Measurements from ENCODE around the gene CCDC195. TPM values are rescaled to one million over a fixed set of nuclear protein-coding genes. Genes with fewer than 3 reads are reported as not detected.
"Not testable (repeated sequence)": the region's sequence is repeated elsewhere in the genome, so short reads cannot be mapped to it uniquely, and the experiment has no call there.

CCDC195 gene
- total RNA-seq, 2 donors from 2014 or later: not detected

DNA sequence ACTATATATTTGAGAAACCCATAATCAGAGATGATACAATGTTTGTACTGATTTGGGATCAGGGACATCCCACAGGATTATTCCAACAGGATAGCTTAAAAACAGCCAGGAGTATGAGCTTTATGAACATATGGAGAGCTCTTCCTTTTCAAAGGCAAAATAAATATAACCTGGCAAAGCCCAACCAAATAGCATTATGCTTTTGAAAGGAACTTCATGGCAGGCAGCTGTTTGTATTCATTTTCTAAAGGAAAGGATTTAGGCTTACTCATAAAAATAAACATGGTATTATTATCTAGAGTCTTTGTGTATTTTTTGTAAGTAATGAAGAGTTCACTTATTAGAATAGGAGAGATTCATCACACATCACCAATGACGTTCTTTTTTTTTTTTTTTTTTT lies 44.4 kb downstream of the CCDC195 start:
- Histone ChIP-seq H3K27me3 (no peaks in the 10 kb centered on the region), H3K4me3 (no peak overlapping the region), H3K9ac (ENCODE audit: low read depth in 2 of 2, low read length in 2 of 2) (no peak overlapping the region), H3K4me1 (no peaks in the 10 kb centered on the region), H3K36me3 (no peaks in the 10 kb centered on the region), H3K9me3 (no peaks in the 10 kb centered on the region), H3K27ac (no peak overlapping the region)
- intact Hi-C loops (cut with DNase I): no loop called here
- no peak for DNase-seq
- TF ChIP-seq, protein P1, sequence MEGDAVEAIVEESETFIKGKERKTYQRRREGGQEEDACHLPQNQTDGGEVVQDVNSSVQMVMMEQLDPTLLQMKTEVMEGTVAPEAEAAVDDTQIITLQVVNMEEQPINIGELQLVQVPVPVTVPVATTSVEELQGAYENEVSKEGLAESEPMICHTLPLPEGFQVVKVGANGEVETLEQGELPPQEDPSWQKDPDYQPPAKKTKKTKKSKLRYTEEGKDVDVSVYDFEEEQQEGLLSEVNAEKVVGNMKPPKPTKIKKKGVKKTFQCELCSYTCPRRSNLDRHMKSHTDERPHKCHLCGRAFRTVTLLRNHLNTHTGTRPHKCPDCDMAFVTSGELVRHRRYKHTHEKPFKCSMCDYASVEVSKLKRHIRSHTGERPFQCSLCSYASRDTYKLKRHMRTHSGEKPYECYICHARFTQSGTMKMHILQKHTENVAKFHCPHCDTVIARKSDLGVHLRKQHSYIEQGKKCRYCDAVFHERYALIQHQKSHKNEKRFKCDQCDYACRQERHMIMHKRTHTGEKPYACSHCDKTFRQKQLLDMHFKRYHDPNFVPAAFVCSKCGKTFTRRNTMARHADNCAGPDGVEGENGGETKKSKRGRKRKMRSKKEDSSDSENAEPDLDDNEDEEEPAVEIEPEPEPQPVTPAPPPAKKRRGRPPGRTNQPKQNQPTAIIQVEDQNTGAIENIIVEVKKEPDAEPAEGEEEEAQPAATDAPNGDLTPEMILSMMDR (IDR thresholded peaks at IDR 0.05): no peak

DNA sequence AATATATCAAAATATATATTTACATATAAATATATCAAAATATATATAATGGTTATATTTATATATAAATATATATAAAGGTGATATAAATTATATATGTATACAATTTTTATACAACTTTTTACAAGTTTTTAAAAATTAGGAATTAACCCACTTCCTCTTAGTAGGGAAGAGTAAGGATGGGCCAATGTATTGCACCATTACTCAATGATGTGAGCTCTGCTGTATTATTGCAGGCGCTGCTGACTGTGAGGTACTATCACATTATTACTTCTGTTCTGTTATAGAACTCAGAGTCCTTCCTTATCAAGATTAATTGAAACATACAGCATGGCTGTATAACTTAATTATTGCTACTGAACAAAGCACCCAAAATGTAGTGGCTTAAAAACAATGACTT lies 46.0 kb downstream of the CCDC195 start:
- Histone ChIP-seq H3K27ac (no peak overlapping the region), H3K27me3 (no peaks in the 10 kb centered on the region), H3K4me3 (no peak overlapping the region), H3K9me3 (no peaks in the 10 kb centered on the region), H3K4me1 (no peaks in the 10 kb centered on the region), H3K36me3 (no peaks in the 10 kb centered on the region), H3K9ac (ENCODE audit: low read depth in 2 of 2, low read length in 2 of 2) (no peak overlapping the region)
- TF ChIP-seq, protein P1 (IDR thresholded peaks at IDR 0.05): no peak
- intact Hi-C loops (cut with DNase I): no loop called here
- no peak for DNase-seq

DNA sequence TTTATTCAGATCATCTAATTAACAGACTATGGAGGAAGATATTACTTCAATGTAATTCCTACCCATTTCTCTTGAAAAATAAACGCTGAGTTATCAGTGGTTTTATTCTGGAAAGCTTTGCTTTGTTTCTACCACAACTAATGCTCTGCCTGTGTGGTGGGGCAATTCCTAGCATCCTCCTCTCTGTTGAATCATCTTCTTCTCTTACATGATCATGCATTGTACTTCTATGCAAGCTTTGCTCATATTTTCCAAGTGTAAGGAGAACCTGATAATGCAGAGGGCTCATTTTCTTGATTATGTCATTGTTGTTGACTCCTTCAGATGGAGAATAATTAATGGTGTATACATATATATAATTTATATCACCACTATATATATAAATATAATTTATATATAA lies 46.7 kb downstream of the CCDC195 start:
- Histone ChIP-seq H3K9me3 (no peaks in the 10 kb centered on the region), H3K27ac (no peak overlapping the region), H3K4me3 (no peak overlapping the region), H3K36me3 (no peaks in the 10 kb centered on the region), H3K4me1 (no peaks in the 10 kb centered on the region), H3K27me3 (no peaks in the 10 kb centered on the region), H3K9ac (ENCODE audit: low read depth in 2 of 2, low read length in 2 of 2) (no peak overlapping the region)
- TF ChIP-seq, protein P1 (IDR thresholded peaks at IDR 0.05): no peak
- intact Hi-C loops (cut with DNase I): no loop called here
- no peak for DNase-seq

DNA sequence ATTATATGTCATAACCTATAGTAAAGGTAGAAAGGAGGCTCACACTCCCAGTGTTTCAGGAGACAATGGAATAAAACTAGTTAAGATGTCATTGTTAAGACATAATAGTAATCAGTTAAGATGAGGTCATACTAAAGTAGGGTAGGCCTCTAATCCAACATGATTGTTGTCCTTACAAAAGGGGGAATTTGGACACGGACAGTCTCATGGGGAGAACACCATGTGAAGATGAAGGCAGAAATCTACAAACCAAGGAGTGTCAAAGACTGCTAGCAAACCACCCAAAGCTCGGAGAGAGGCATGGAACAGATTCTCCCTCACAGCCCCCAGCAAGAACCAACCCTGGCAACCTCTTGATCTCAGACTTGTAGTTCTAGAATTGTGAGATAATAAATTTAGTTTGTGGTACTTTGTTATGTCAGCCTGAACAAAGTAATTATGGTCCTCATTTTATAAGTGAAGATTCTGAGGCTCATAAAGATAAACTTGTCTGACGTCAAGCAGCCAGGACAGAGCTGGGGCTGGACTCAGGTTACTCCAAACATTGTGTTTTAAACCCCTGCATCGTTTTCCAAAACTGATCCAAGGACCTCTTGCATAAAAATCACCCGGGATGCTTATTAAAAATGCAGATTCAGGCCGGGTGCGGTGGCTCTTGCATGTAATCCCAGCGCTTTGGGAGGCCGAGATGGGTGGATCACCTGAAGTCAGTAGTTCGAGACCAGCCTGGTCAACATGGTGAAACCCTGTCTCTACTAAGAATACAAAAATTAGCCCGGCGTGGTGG lies 47.8 kb downstream of the CCDC195 start:
- Histone ChIP-seq H3K27ac (no peak overlapping the region), H3K36me3 (no peaks in the 10 kb centered on the region), H3K27me3 (no peaks in the 10 kb centered on the region), H3K4me1 (no peaks in the 10 kb centered on the region), H3K9me3 (no peaks in the 10 kb centered on the region), H3K9ac (ENCODE audit: low read depth in 2 of 2, low read length in 2 of 2) (no peak overlapping the region), H3K4me3 (no peak overlapping the region)
- intact Hi-C loops (cut with DNase I): no loop called here
- no peak for DNase-seq
- TF ChIP-seq, protein P1 (IDR thresholded peaks at IDR 0.05): no peak

DNA sequence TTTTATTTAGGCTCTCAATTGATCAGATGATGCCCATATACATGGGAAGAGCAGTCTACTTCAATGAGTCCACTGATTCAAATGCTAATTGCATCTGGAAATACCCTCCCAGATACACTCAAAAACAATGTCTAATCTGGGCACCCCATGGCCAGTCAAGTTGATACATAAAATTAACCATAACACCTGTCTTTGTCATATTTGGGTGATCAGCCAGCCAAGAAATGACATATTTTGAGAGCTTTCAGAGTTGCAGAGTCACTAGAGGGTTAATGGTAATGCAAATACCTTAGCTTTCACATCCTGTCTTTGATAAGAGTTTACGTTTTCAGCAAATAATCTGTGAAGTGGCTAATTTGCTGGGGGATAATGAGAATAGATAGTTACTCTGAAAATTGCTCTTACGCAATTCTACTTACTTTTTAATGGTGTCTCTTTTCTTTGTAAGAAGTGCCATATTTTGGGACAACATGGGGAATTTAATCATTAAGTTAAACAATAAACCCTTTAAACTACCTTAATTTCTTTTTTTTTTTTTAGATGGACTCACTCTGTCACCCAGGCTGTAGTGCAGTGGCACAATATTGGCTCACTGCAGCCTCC lies 49.1 kb downstream of the CCDC195 start:
- H3K4me3 ChIP-seq: no peak overlapping the region
- no peaks in the 10 kb centered on the region for H3K4me1 ChIP-seq
- no peak overlapping the region for H3K27ac ChIP-seq
- H3K9ac ChIP-seq (ENCODE audit: low read depth in 2 of 2, low read length in 2 of 2): no peak overlapping the region
- TF ChIP-seq, protein P1 (IDR thresholded peaks at IDR 0.05): no peak
- no peaks in the 10 kb centered on the region for H3K9me3 ChIP-seq
- DNase-seq: no peak
- H3K27me3 ChIP-seq: no peaks in the 10 kb centered on the region
- intact Hi-C loops (cut with DNase I): no loop called here
- no peaks in the 10 kb centered on the region for H3K36me3 ChIP-seq

DNA sequence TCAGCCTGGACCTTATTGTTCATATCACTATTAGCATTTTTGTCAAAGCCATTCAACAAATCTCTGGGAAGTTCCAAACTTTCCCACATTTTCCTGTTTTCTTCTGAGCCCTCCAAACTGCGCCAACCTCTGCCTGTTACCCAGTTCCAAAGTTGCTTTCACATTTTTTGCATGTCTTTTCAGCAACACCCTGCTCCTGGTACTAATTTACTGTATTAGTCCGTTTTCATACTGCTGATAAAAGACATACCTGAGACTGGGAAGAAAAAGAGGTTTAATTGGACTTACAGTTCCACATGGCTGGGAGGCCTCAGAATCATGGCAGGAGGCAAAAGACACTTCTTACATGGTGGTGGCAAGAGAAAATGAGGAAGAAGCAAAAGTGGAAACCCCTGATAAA lies 52.8 kb downstream of the CCDC195 start:
- H3K9ac ChIP-seq (ENCODE audit: low read depth in 2 of 2, low read length in 2 of 2); intact Hi-C loops (cut with DNase I); H3K27me3 ChIP-seq; H3K4me3 ChIP-seq; H3K9me3 ChIP-seq; H3K36me3 ChIP-seq; DNase-seq; H3K27ac ChIP-seq; H3K4me1 ChIP-seq: not testable (repeated sequence)

DNA sequence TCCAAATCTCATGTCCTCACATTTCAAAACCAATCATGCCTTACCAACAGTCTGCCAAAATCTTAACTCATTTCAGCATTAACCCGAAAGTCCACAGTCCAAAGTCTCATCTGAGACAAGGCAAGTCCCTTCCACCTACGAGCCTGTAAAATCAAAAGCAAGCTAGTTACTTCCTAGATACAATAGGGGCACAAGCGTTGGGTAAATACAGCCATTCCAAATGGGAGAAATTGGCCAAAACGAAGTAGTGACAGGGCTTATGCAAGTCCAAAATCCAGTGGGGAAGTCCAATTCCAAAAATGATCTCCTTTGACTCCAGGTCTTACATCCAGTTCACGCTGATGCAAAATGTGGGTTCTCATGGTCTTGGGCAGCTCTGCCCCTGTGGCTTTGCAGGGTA lies 54.5 kb downstream of the CCDC195 start:
- H3K27ac ChIP-seq; H3K36me3 ChIP-seq; H3K4me1 ChIP-seq; H3K27me3 ChIP-seq; intact Hi-C loops (cut with DNase I); H3K4me3 ChIP-seq; DNase-seq; H3K9me3 ChIP-seq; H3K9ac ChIP-seq (ENCODE audit: low read depth in 2 of 2, low read length in 2 of 2): not testable (repeated sequence)

Measured in colonic mucosa (tissue), 4 donors.